PC-3 (cell line): ENCODE results near the gene ELK3.

Experiments used
- EZH2 ChIP-seq: fragments of 300-600 bp; sonication (generic); IDR thresholded peaks from one replicate; pipeline ENCODE4 v1.6.1; 2017; ENCODE audit warnings: antibody characterized with exemption, mild to moderate bottlenecking, low read length; ENCODE audit not compliant: unreplicated experiment
- EZH2phosphoT487 ChIP-seq: fragments of 300-600 bp; sonication (generic); IDR thresholded peaks from 2 replicates; pipeline ENCODE4 v1.6.1; 2018; ENCODE audit warnings: mild to moderate bottlenecking, antibody characterized with exemption, low read length, borderline replicate concordance

DNA sequence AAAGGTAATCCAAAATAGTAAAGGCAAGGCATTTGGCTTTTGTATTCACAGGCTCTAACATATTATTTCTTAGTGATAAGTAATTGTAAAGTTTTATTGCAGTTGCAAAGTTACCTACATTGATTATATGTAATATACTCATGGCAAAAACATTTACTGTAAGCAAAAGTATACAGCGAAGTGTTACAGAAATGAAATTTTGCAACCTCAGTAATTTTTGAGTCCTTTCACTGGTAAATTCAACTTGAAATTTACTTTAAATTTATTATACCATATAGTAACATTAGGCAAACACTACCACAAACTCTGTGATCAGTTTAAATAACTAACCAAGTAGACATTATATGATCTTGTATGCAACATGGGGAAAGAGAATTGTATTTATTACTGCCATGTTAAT, 117.0 kb downstream of the ELK3 start:
- TF ChIP-seq EZH2phosphoT487 (no peak), EZH2 (no peak)
